ENCODE measurements around the gene VAV2. TPM values are rescaled to one million over a fixed set of nuclear protein-coding genes. Genes with fewer than 3 reads are reported as not detected.

The VAV2 gene
- total RNA-seq, 1 donor from 2014 or later: 12.8 TPM

DNA sequence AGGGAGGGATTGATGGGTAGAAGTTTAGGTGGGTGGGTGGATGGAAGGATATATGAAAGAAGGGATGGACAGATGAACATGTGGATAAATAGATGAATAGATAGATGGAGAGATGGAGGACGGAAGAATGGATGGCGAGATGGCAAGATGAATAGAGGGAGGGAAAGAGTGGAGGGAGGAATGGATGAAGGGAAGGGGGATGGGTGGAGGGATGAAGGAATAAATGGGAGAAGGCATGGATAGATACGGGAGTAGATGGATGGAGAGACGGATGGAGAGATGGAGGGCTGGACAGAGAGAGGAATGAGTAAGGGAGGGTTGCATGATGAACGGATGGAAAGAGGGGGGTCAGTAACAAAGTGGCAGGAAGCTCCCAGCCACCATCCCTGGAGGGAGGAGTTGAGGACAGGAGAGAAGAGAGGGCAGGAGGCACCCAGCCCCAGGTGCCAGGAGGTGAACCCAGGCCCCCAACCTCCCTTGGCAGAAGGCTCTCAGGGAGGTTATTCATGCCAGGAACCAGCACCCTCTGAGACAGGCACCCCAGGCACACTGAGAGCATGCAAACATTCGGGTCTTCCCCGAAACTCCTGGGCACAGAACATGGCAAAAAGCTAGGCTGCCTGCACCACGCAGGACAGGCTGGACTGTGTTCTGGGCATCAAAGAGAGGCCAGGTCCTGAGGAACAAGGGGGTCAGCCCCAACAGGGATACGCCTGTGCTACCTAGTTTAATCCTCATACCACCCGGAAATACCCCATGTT is 263.1 kb downstream of the VAV2 start:
- DNase-seq (ENCODE audit: low spot score): no peak

DNA sequence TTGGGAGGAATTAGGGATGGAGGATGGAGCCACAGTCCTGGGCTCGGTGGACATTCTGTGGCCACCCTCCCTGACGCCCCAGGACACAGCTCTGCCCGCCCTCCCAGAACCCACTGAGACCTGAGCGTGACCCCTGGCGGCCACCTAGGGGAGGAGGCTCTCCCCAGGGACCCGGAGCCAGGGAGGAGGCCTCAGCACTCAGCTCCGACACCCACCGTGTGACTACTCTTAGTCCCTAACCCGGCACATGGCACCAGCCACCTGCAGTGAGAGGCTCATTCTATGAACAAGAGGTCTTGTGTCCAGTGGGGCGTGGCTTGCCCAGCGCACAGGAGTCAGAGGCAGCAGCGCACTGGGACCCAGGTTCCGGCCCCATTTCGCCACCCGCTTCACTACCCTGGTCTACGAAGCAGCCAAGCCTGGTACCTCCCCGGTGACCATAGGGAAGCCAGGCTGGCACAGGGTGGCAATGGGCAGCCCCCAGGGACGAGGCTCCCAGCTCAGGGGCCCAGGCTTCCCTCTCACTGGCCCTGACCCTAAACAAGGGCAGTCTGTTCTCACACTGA is 264.2 kb downstream of the VAV2 start:
- no peak for DNase-seq (ENCODE audit: low spot score)

DNA sequence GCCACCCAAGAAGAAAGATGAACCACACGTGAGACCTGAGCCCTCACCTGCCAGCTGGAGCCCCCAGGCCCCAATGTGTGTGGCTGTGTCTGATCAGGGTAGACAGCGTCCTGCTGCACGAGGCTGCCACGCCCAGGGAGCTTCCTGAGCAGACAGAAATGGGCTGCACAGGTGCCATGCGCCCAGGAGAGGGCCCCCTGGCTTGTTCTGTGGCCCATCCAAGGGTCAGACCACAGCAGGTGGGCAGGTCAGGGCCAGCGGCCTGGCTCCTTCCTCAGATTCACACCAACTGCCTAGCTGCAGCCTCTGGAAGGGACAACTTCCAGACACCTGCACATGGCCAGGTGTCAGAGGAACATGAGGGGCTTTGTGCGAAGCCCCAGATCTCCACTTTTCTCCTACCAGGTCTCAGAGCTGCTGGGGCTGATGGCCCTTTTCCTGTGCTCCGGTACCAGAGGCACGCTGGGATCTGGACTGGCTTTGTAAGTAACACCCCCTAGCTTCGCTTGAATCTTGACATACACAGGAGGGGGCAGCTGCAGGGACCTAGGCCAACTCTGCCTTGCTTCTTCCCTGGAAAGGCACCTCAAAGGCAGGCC is 264.7 kb downstream of the VAV2 start:
- no peak for DNase-seq (ENCODE audit: low spot score)

DNA sequence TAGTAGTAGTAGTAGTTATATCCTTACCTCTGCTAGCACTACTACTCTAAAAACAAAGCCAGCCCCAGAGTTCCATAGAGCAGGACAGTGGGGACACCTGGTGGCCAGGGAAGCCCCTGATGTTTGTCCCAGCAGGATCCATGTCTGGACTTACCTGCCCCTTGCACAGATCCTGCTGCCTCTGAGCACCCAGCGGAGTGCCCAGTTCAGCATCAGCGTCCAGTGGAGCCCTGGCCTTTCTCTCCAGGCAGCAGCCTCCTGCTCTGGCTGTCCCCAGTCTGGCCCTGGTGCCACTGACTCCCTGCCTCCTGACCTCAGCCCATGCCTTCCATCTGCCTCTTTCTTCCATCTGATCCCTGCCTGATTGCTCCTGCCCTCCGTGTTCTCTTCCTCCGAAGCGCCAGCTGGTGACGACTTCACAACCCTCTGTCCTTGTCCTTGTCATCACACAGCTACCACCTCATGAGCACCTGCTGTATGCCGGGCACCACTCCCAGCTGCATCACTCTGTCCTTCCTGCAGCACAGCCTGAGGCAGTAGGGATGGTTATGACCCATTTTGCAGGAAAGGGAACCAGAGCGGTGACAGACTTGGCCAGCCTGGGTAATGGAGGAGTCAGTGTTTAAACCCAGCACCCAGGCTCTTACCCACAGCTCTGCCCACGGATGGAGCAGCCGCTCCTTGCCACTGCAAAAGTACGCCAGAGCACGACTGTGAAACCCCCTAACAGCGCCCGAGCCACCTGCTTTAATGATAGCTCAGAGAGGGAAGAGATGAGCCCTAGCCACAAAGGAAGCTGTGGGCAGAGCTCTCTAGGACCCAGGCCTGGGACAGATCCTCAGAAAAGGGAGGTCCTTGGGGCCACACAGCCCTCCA is 265.5 kb downstream of the VAV2 start:
- peak; percentile 60 for DNase-seq (ENCODE audit: low spot score)

DNA sequence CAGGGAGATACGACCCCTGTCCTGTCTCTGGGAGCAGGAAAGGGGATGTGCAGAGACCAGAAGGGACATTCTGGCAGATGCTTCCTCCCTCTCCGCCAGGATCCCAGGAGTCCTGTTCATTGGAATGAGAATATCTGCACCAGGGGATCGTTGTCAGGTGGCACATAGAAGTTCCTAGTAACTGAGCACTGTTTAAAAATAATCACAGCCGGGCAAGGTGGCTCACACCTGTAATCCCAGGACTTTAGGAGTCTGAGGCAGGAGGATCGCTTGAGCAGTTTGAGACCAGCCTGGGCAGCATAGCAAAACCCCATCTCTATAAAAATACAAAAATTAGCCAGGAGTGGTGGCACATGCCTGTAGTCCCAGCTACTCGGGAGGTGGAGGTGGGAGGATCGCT is 266.2 kb downstream of the VAV2 start:
- DNase-seq (ENCODE audit: low spot score): no peak

DNA sequence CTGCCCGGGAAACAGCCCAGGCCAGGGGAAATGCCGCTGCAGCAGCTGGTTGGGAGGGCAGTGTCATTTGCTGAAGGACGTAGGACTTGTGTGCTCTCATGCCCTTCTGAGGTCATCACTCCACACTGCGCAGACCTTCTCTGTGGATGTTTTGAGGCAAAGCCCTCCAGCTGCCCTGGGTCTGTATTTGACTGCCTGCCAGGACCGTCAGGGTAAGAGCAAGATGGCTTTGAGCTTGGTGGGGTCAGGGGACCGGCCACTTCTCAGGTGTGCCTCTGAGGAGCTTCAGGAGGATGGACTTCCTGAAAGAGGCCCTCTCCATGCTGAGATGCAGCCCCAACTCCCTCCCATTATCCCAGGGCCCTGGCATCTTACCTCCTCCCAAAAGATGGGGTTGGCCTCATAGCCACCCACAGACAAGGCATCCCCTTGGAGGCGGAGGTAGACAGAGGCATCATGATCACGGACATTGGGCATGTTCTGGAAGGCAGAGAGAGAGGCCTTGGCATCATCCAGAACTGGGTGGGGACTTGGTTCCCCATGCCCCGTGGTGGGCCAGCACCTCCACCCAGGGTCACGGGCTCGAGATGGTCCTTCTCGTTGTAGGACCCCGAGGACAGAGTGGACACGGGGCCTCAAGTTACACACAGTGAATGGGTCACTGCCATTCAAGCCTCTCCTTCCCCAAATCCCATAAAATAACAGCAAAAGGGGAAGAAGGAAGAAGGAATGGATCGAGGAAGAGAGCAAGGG is 273.4 kb downstream of the VAV2 start:
- DNase-seq (ENCODE audit: low spot score): no peak

DNA sequence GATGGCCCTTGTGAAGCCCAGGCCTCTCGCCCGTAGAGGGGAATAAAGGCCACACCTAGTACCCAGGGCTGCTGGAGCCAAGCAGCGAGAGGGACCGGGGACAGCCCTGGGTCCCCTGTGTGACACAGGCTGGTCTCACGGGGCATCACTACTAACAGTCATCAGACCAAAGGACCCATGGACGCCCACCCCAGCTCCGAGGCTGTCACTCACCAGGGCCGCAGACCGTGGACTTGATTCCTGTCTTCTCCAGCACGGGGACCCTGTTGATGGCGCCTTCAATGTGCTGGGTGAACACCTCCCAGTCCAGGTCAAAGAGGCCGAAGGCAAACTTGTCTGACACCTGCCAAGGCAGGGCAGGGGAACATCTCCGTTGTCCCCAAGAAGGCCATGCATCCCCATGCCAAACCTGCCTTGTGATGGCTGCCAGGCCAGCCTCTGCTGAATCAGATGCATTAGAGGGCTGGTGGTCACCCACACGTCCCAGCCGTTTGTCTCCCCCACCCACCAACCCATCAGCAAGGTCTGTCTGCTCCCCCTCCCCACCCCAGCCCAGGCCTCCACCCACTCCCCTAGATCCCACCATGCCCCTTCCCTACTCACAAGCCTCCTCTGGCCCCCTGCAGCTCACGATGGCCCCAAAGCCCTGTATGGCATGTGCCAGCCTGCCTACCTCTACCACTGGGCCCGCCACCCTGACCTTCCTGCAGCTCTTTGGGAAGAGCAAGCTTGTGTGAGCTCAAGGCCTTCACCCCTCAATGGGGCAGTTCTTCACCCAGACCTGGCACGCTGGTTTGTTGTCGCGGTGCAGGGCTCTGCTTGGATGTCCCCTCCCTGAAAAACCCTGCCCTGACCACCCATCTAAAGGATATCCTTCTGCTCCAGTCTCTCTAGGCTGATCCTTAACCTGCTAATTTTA is 274.8 kb downstream of the VAV2 start:
- no peak for DNase-seq (ENCODE audit: low spot score)

DNA sequence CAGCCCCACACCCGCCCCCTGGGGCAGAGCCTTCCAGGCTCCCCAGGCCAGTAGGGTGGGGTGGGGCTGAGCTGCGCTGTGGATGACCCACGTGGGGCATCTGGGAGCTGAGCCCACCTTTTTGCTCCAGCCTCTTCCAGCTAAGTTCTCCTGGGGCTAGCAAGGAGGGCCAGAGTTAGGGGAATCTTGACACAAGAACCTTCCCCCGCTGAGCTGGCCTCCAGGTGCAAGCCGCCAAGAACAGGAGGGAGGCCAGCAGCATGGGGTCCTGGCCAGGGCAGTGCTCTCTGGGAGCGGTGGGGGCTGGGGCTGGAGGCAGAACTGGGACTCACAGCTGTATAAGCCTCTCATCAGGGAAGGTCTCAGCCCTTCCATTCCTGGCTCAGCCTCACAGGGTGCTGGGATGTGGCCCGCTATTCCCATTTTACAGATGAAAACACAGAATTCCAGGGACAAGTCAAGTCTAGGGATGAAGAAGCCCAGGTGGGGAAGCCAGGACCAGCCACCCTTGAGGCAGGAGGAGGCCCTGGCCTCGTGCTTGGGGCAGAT is 275.5 kb downstream of the VAV2 start:
- no peak for DNase-seq (ENCODE audit: low spot score)

DNA sequence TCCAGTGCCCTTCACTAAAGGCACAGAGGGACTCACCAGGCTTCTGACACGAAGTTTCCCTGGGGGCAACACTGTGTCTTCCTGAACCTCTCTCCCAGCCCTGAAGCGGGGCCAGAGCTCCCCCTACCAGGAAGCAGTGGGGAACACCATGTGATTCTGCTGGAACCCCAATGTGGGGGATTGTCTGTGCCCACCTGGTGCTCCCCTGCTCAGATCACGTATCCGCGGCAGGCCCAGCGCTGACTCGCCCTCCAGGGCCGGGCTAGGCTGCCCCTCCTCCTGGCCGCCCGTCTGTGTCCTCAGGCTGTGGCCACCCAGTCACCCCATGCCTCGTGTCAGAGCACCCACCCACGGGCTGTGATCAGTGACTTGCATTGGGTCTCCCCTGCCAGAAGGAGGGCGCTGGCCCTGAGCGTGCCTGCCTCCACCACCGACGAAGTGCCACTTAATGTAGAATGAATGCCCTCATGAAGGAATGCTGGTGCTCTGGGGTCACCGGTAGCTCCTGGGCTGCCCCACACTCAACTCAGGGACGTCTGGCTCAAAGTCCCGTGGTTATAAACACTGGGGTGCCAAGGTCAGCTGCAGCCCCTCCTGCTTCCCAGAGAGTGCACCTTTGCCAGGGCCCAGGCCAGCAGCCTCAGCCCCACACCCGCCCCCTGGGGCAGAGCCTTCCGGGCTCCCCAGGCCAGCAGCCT is 276.1 kb downstream of the VAV2 start:
- DNase-seq (ENCODE audit: low spot score): peak; percentile 59

DNA sequence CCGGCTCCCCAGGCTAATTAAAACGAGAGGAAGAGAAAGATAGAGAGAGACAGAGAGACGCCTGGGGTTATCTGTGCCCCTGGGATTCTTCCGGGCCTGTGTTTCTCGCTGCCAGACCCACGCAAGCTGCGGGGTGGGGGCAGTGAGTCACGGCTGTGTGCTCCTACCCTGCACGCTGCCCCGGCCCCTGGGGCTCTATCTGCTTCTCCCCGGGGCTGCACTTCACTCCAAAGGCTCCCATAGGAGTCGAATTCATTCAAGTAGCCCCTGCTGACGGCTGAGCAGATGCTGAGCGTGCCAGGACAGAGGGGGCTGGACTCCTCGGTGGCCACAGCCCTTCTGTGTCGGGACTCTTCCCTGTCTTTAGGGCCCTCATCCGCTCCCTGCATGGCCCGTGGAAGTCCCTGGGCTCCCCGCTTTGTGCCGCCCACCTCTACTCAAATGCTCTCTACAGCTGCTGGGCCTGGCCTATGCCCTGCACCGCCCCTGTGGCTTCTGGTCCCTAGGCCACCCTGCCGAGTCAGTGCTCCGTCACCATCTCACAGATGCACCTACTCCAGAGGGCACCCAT is 276.7 kb downstream of the VAV2 start:
- DNase-seq (ENCODE audit: low spot score): peak; percentile 69

DNA sequence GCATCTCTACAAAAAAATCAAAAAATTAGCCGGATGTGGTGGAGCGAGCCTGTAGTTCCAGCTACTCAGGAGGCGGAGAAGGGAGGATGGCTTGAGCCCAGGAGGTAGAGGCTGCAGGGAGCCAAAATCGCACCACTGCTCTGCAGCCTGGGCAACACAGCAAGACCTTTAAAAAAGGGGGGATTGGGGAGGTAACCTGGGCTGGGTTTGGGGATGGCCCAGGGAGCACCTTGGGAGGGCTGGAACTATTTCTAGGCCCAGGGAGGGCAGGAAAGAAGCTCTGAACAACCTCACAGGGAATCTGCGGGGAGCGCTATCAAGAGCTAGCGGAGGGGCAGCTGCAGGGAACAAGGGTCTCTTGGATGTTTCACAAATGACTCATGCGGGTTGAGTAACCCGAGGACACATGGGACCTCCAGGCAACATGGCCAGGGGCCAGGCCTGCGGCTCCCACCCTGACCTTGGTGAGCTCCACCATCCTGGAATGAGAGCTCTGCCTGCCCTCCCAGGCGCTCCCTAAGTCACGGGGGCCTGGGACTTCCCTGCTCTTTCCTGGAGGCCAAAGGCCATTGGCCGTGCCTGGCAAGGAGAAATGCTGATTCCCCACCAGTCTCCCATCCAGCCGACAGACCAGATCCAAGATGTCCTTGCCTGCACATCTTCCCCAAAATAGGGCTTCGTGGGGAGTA is 277.4 kb downstream of the VAV2 start:
- peak; percentile 59 for DNase-seq (ENCODE audit: low spot score)

DNA sequence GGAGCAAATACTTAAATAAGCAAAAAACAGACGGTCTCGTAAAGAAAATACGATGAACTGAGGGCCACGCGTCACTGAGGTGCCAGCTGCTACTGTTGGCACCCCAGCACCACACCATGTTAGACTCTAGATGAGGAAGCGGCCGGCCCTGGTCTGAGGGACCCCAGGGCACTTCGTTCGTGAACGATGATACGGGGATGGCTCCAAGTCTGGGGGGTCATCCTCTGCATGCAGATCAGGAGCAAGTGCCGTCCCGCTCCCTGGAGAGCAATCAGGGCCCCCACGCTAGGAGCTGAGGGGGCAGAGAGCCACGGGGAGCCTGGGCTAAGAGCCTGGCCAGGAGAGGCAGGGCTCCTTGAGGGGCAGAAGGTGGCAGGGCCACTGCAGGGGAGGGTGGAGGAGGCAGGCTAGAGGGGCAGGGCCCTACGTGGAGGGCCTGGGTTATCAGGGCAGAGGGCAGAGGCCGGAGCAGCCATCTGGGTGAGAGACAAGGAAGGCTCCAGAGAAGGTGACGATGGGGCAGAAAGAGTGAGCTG is 278.1 kb downstream of the VAV2 start:
- DNase-seq (ENCODE audit: low spot score): no peak

DNA sequence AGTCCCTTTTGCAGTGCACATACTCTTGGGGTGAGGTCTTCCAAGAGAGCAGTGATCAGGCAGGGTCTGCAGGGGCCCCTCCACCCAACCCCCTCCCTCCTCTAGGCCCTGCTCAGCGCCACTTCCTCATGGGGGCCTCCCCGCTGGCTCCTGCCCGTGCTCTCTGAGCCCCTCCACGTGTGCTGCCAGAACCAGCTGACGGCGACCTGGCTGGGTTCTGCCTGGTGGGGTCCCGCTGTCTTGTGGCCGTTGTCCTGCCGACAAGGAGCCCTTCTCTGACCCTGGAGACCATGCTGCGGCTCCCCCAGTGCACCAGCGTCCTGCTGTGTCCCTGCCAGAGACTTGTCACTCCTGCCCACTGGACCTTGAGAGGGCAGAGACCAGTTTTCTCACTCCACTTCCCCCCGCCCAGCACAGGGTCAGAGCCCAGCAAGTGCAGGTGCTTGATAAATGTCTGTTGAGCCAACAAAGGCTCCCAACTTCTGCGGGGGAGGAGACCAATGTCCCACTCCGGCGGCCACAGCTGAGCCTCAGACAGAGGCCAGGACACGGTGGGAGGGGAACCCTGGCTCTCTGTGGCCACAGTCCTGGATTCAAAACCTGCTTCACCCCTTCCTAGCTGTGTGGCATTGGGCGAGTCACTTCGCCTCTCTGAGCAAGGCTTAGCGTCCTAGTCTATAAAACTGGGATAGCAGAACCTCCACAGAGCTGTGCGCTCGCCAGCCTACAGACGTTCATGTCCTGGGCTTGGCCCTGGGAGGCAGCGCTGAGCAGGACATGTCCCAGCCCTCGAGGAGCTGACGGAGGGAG is 278.8 kb downstream of the VAV2 start:
- DNase-seq (ENCODE audit: low spot score): no peak

DNA sequence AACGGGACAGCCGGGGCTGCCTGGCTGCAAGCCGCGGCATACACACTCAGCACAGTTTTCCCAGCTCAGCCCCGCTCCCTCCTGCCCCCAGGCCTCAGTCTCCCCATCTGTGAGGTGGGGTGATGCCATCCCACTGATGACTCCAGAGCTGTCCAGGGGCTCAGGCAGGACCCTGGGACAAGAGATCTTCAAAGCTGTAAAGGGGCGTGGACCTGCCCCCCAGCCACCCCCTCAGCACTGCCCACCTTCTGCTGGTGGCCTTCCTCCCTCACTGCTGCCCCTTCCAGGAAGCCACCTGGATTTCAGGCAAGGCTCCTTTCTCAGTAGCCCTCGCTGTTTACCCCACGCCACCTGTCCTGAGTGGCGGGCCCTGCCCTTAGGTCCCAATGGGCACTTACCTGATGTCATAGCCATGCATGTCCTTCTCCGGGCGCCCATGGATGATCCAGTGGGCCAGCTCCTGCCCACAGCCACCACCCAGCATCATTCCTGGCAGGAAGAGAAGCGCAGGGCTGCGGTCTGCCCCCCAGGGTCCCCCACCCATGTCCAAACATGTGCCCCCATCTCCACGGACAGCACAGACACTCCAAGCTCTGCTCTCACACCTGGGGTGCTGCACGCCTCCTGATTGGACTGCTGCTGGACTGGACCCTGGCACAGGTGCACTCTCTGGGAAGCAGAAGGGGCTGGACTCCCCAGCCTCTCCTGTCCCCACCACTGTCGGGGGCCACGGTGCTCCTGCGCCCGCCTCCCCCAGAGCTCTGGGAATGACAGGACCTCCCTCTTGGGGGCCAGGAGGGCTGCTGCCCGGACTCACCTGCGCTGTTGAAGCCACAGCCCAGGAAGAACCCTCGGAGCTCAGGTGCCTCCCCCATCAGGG is 279.7 kb downstream of the VAV2 start:
- no peak for DNase-seq (ENCODE audit: low spot score)
